PC-9 (cell line): ENCODE results near the gene RFX2. TPM values are rescaled to one million over a fixed set of nuclear protein-coding genes. Genes with fewer than 3 reads are reported as not detected.

Source experiments
- BruUV-seq: library from RNA; stranded (reverse); fragments of 400-500 nt; replicated peaks from 2 replicates; lab custom pipeline; 2021; lab: Mats Ljungman, UMichigan
- CTCF ChIA-PET: fragments of 300-600 bp; sonication (Branson Sonifier 250); formaldehyde crosslinking; loops from one replicate; lab custom pipeline; 2022; ENCODE audit warnings: antibody characterized with exemption; lab: Charles Lee
- POLR2A ChIA-PET: fragments of 300-600 bp; sonication (Branson Sonifier 250); formaldehyde crosslinking; loops from one replicate; lab custom pipeline; 2022; ENCODE audit warnings: antibody characterized with exemption; ENCODE audit not compliant: unreplicated experiment; lab: Charles Lee
- DNase-seq, 2 experiments: peaks; one replicate each; pipeline versions ENCODE4 v3.0.0 to v3.0.0-alpha.2; 2015 to 2022; ENCODE audit warnings: mixed read lengths in 1 of 2
- H2AFZ ChIP-seq: fragments of 200-600 bp; sonication (generic); 2 replicates; pipeline ENCODE4 v1.8.1; 2017; ENCODE audit warnings: antibody characterized with exemption
- H3F3A ChIP-seq: fragments of 200-600 bp; sonication (generic); 2 replicates; pipeline ENCODE4 v1.8.1; 2017; ENCODE audit warnings: antibody characterized with exemption, mild to moderate bottlenecking, low read depth; ENCODE audit not compliant: insufficient read depth
- H3K27ac ChIP-seq: fragments of 200-600 bp; sonication (generic); 2 replicates; pipeline ENCODE4 v1.6.1; 2016; ENCODE audit warnings: mixed run types
- H3K27me3 ChIP-seq: fragments of 200-600 bp; sonication (generic); 2 replicates; pipeline ENCODE4 v1.6.1; 2016; ENCODE audit warnings: low read depth, mixed run types; ENCODE audit not compliant: insufficient read depth
- H3K36me3 ChIP-seq: fragments of 200-600 bp; sonication (generic); 2 replicates; pipeline ENCODE4 v1.6.1; 2016; ENCODE audit warnings: low read depth, mixed run types
- H3K4me1 ChIP-seq: fragments of 200-600 bp; sonication (generic); replicated peaks from 2 replicates; pipeline ENCODE4 v1.6.1; 2016; ENCODE audit warnings: mixed run types; ENCODE audit not compliant: insufficient read depth
- H3K4me2 ChIP-seq: fragments of 200-600 bp; sonication (generic); 2 replicates; pipeline ENCODE4 v1.6.1; 2017; ENCODE audit warnings: mixed run types
- H3K4me3 ChIP-seq: fragments of 200-600 bp; sonication (generic); 2 replicates; pipeline ENCODE4 v1.6.1; 2016; ENCODE audit warnings: mixed run types
- H3K79me2 ChIP-seq: fragments of 200-600 bp; sonication (generic); 2 replicates; pipeline ENCODE4 v1.6.1; 2017; ENCODE audit warnings: low read depth, mixed run types
- H3K9me2 ChIP-seq: fragments of 200-600 bp; sonication (generic); 2 replicates; pipeline ENCODE4 v1.8.1; 2017; ENCODE audit warnings: mild to moderate bottlenecking; ENCODE audit not compliant: insufficient read depth
- H3K9me3 ChIP-seq: fragments of 200-600 bp; sonication (generic); 2 replicates; pipeline ENCODE4 v1.8.1; 2016; ENCODE audit warnings: low read depth; ENCODE audit not compliant: insufficient read depth
- H4K20me1 ChIP-seq: fragments of 200-600 bp; sonication (generic); 2 replicates; pipeline ENCODE4 v1.8.1; 2017; ENCODE audit not compliant: insufficient read depth
- CTCF ChIP-seq: fragments of 200-600 bp; sonication (generic); conservative IDR thresholded peaks from 2 replicates; pipeline ENCODE4 v1.6.1; 2017; ENCODE audit warnings: mixed run types, antibody characterized with exemption, mild to moderate bottlenecking, moderate library complexity
- EZH2 ChIP-seq: fragments of 200-600 bp; sonication (generic); IDR thresholded peaks from 2 replicates; pipeline ENCODE4 v1.8.0; 2017; ENCODE audit warnings: antibody characterized with exemption, low read depth
- intact Hi-C: fragments of 100-400 bp; cut with micrococcal nuclease; formaldehyde crosslinking; loops from one replicate; pipeline ENCODE4 v1.10.0; 2022; ENCODE audit not compliant: unreplicated experiment
- total RNA-seq: library from RNA; stranded (reverse); gene quantifications from 2 replicates; pipeline ENCODE4 v1.2.3, GENCODE V29; 2021

Gene RFX2
- total RNA-seq, 1 experiment from 2014 or later, result 11.6 TPM

GRCh38 chr19:6069268-6069791 lies 41.0 kb downstream of the RFX2 start:
- peaks cover 29% of the 10 kb centered on the region for H3F3A ChIP-seq
- no peaks in the 10 kb centered on the region for H3K9me2 ChIP-seq
- H3K79me2 ChIP-seq, result no peaks in the 10 kb centered on the region
- H3K4me3 ChIP-seq, result no peak overlapping the region
- intact Hi-C loops, result no loop called here
- H3K27ac ChIP-seq, result no peak overlapping the region
- no peak for DNase-seq
- no peaks in the 10 kb centered on the region for H3K9me3 ChIP-seq
- POLR2A ChIA-PET, result no interaction called here
- no peak overlapping the region for H3K4me2 ChIP-seq
- H3K4me1 ChIP-seq, result peaks cover 44% of the 10 kb centered on the region
- H2AFZ ChIP-seq, result no peak overlapping the region
- no TSS peak for BruUV-seq
- CTCF ChIA-PET, result no interaction called here
- no peak for TF ChIP-seq EZH2
- no peak for TF ChIP-seq CTCF
- no peaks in the 10 kb centered on the region for H3K27me3 ChIP-seq
- H4K20me1 ChIP-seq, result no peaks in the 10 kb centered on the region
- H3K36me3 ChIP-seq, result no peaks in the 10 kb centered on the region

GRCh38 chr19:6068711-6069110 lies 41.6 kb downstream of the RFX2 start:
- H3K79me2 ChIP-seq, result no peaks in the 10 kb centered on the region
- H3K4me1 ChIP-seq, result peaks cover 50% of the 10 kb centered on the region
- H3K27me3 ChIP-seq, result no peaks in the 10 kb centered on the region
- ChIA-PET POLR2A (no interaction called here), CTCF (no interaction called here)
- TF ChIP-seq EZH2, result no peak
- TF ChIP-seq CTCF, result no peak
- intact Hi-C loops, result no loop called here
- H3F3A ChIP-seq, result peaks cover 29% of the 10 kb centered on the region
- no peak overlapping the region for H2AFZ ChIP-seq
- DNase-seq, result no peak
- no peak overlapping the region for H3K4me2 ChIP-seq
- H4K20me1 ChIP-seq, result no peaks in the 10 kb centered on the region
- H3K36me3 ChIP-seq, result no peaks in the 10 kb centered on the region
- no peak overlapping the region for H3K27ac ChIP-seq
- no peak overlapping the region for H3K4me3 ChIP-seq
- no TSS peak for BruUV-seq
- H3K9me2 ChIP-seq, result no peaks in the 10 kb centered on the region
- no peaks in the 10 kb centered on the region for H3K9me3 ChIP-seq

GRCh38 chr19:6067975-6068374 lies 42.3 kb downstream of the RFX2 start:
- H3K4me2 ChIP-seq, result 0 out of 2 replicates have a peak overlapping the region, but pooled peaks have one; percentile 16
- H3F3A ChIP-seq, result peaks cover 29% of the 10 kb centered on the region
- no TSS peak for BruUV-seq
- H3K4me1 ChIP-seq, result peaks cover 54% of the 10 kb centered on the region
- no peak for DNase-seq
- H3K79me2 ChIP-seq, result no peaks in the 10 kb centered on the region
- intact Hi-C loops, result no loop called here
- no peak overlapping the region for H2AFZ ChIP-seq
- no peaks in the 10 kb centered on the region for H3K9me3 ChIP-seq
- H3K27me3 ChIP-seq, result no peaks in the 10 kb centered on the region
- no peak for TF ChIP-seq CTCF
- no peak for TF ChIP-seq EZH2
- no peak overlapping the region for H3K27ac ChIP-seq
- CTCF ChIA-PET, result interaction anchor here (0.5 kb wide), 1 partner anchor 239 kb away, joined by 6 read pairs; no protein-coding TSS in a partner anchor
- H3K4me3 ChIP-seq, result no peak overlapping the region
- H3K9me2 ChIP-seq, result no peaks in the 10 kb centered on the region
- H4K20me1 ChIP-seq, result no peaks in the 10 kb centered on the region
- no peaks in the 10 kb centered on the region for H3K36me3 ChIP-seq
- POLR2A ChIA-PET, result no interaction called here
